SKM-1 (cell line): Measurements from ENCODE around the gene PCBP3.

ENCODE experiments used
- DNase-seq: peaks from one replicate; lab custom pipeline; 2025; ENCODE audit not compliant: unreplicated experiment; lab: John Stamatoyannopoulos, UW

The PCBP3 gene

GRCh38 chr21:45986316-45987051 is 343.0 kb downstream of the PCBP3 start:
- no peak for DNase-seq

GRCh38 chr21:45987121-45987711 is 343.7 kb downstream of the PCBP3 start:
- DNase-seq = no peak

GRCh38 chr21:45988366-45989347 is 345.1 kb downstream of the PCBP3 start:
- DNase-seq = no peak

GRCh38 chr21:45989355-45990048 is 346.0 kb downstream of the PCBP3 start:
- no peak for DNase-seq

GRCh38 chr21:45990049-45990711 is 346.7 kb downstream of the PCBP3 start:
- no peak for DNase-seq

GRCh38 chr21:45990741-45991605 is 347.4 kb downstream of the PCBP3 start:
- no peak for DNase-seq

- no peak for DNase-seq
These were observed 348.2 kb downstream of the PCBP3 start for GRCh38 chr21:45991606-45992300.
